Keratinocyte (primary cell): ENCODE measurements around the gene C4BPA. TPM values are rescaled to one million over a fixed set of nuclear protein-coding genes. Genes with fewer than 3 reads are reported as not detected.

Experiments
- DNase-seq: peaks from one replicate; pipeline ENCODE4 v3.0.0-alpha.2; 2011; ENCODE audit warnings: low read depth, missing footprints, low spot score
- FAIRE-seq: peaks from 2 replicates; lab custom pipeline; 2011; peaks lifted over from hg19 to GRCh38; lab: Jason Lieb, UNC
- H2AFZ ChIP-seq: 2 replicates; pipeline ENCODE4 v1.6.0; 2012; ENCODE audit warnings: low read length, control low read depth, inconsistent platforms; ENCODE audit not compliant: control insufficient read depth
- H3K27ac ChIP-seq: 2 replicates; pipeline ENCODE4 v1.5.1; 2011; ENCODE audit warnings: low read length; ENCODE audit not compliant: control insufficient read depth, insufficient read depth
- H3K27me3 ChIP-seq: 3 replicates; pipeline ENCODE4 v1.6.0; 2011; ENCODE audit warnings: low read length; ENCODE audit not compliant: control insufficient read depth, insufficient read depth; ENCODE audit errors: extremely low read depth
- H3K36me3 ChIP-seq, 2 experiments: 2 replicates in 1 of 2; 3 replicates in 1 of 2; pipeline ENCODE4 v1.5.1; 2011; ENCODE audit warnings: low read length in 2 of 2, mild to moderate bottlenecking in 1 of 2; ENCODE audit not compliant: control insufficient read depth in 2 of 2, insufficient read depth in 2 of 2; ENCODE audit errors: extremely low read depth in 1 of 2
- H3K4me1 ChIP-seq: 3 replicates; pipeline ENCODE4 v1.5.1; 2011; ENCODE audit warnings: low read length; ENCODE audit not compliant: control insufficient read depth, insufficient read depth; ENCODE audit errors: extremely low read depth
- H3K4me2 ChIP-seq: 3 replicates; pipeline ENCODE4 v1.6.0; 2011; ENCODE audit warnings: low read depth, low read length; ENCODE audit not compliant: control insufficient read depth, insufficient read depth; ENCODE audit errors: extremely low read depth
- H3K4me3 ChIP-seq, 3 experiments: fragments of 200-600 bp in 1 of 3; sonication (generic) in 1 of 3; 2 replicates in 2 of 3; 3 replicates in 1 of 3; pipeline ENCODE4 v1.5.1; 2011 to 2016; ENCODE audit warnings: low read length in 3 of 3, mild to moderate bottlenecking in 3 of 3, control low read depth in 2 of 3, inconsistent platforms in 1 of 3, low read depth in 1 of 3, mixed read lengths in 1 of 3, mixed run types in 1 of 3, moderate library complexity in 1 of 3; ENCODE audit not compliant: control insufficient read depth in 2 of 3, insufficient read depth in 2 of 3; ENCODE audit errors: extremely low read depth in 1 of 3
- H3K79me2 ChIP-seq: 2 replicates; pipeline ENCODE4 v1.6.0; 2012; ENCODE audit warnings: low read length; ENCODE audit not compliant: control insufficient read depth, insufficient read depth
- H3K9ac ChIP-seq: 3 replicates; pipeline ENCODE4 v1.6.0; 2011; ENCODE audit warnings: low read length; ENCODE audit not compliant: control insufficient read depth, insufficient read depth; ENCODE audit errors: extremely low read depth
- H3K9me1 ChIP-seq: 3 replicates; pipeline ENCODE4 v1.6.0; 2011; ENCODE audit warnings: low read length; ENCODE audit not compliant: control insufficient read depth, insufficient read depth; ENCODE audit errors: extremely low read depth
- H3K9me3 ChIP-seq: 2 replicates; pipeline ENCODE4 v1.5.1; 2012; ENCODE audit warnings: low read depth, low read length; ENCODE audit not compliant: control insufficient read depth
- H4K20me1 ChIP-seq: 3 replicates; pipeline ENCODE4 v1.6.0; 2011; ENCODE audit warnings: low read length; ENCODE audit not compliant: control insufficient read depth, insufficient read depth; ENCODE audit errors: extremely low read depth
- CTCF ChIP-seq, 3 experiments: IDR thresholded peaks in 1 of 3; conservative IDR thresholded peaks in 1 of 3; optimal IDR thresholded peaks in 1 of 3; 2 replicates in 2 of 3; 3 replicates in 1 of 3; pipeline versions ENCODE3 to v1.5.1; 2011; ENCODE audit warnings: low read length in 3 of 3, mild to moderate bottlenecking in 3 of 3, moderate library complexity in 2 of 3, control low read depth in 1 of 3, inconsistent platforms in 1 of 3; ENCODE audit not compliant: insufficient read depth in 2 of 3; ENCODE audit errors: extremely low read depth in 1 of 3
- EZH2 ChIP-seq: IDR thresholded peaks from one replicate; pipeline ENCODE4 v1.6.1; 2012; ENCODE audit warnings: inconsistent platforms, mild to moderate bottlenecking, low read length, moderate library complexity
- dilution Hi-C: fragments of 300-500 bp; cut with MboI; formaldehyde crosslinking; loops from one replicate; pipeline ENCODE4 v1.7.0; 2020; ENCODE audit warnings: low sequenced_read_pairs; ENCODE audit not compliant: extremely low pct_ligation_motif_present
- polyA plus RNA-seq, 5 experiments: library from polyadenylated mRNA; depleted of rRNA in 3 of 5; stranded (reverse) in 3 of 5; stranded (forward) in 1 of 5; unstranded in 1 of 5; fragments of >200 nt; gene quantifications; 1 replicate in 1 of 5; 2 replicates in 3 of 5; 3 replicates in 1 of 5; pipeline versions ENCODE4 v1.2.1 to v1.2.3, GENCODE V29; 2011 to 2012; ENCODE audit warnings: missing spikeins in 2 of 5, low read depth in 1 of 5, low replicate concordance in 1 of 5

Gene C4BPA
- polyA plus RNA-seq, 1 donor (not counting 4 experiments of a cell fraction or from before 2014, with no cell fraction given): not detected

DNA sequence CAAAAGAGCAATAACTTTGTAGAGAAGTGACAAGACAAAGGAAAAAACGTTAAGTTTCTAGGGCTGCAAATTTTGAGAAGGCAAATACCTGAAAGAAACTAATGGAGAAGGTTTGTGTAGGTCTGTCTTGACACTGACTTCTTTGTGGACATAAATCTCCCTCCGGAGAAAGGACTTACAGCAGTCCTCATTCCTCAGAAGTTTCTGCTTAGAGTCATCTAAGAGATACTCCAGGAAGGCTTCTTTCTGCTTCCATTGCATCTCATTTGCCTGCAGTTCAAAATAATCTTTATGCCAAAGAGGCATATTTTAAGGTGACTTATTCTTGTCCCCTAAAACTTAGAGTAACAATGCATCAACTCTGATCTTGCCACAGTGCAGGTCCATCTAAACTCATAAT lies 19.8 kb upstream of the C4BPA start:
- no peaks in the 10 kb centered on the region for H3K9me1 ChIP-seq
- H3K27ac ChIP-seq: no peak overlapping the region
- peaks cover 5% of the 10 kb centered on the region for H3K4me1 ChIP-seq
- no peak for FAIRE-seq
- H3K4me3 ChIP-seq: no peak overlapping the region
- H3K9me3 ChIP-seq: no peaks in the 10 kb centered on the region
- H3K4me2 ChIP-seq: no peak overlapping the region
- dilution Hi-C loops: no loop called here
- H3K36me3 ChIP-seq: peaks cover 0 to 3% of the 10 kb centered on the region in 2 experiments
- TF ChIP-seq CTCF (optimal IDR thresholded peaks at IDR 0.05 in 1 of 3, IDR thresholded peaks at IDR 0.05 in 1 of 3, conservative IDR thresholded peaks at IDR 0.05 in 1 of 3; ENCODE audit: extremely low read depth in 1 of 3, insufficient read depth in 2 of 3, low read length in 3 of 3) (no peak), EZH2 (no peak)
- DNase-seq: no peak
- H4K20me1 ChIP-seq: no peaks in the 10 kb centered on the region
- H2AFZ ChIP-seq: no peak overlapping the region
- H3K9ac ChIP-seq: no peak overlapping the region
- H3K27me3 ChIP-seq: no peaks in the 10 kb centered on the region
- H3K79me2 ChIP-seq: no peaks in the 10 kb centered on the region

DNA sequence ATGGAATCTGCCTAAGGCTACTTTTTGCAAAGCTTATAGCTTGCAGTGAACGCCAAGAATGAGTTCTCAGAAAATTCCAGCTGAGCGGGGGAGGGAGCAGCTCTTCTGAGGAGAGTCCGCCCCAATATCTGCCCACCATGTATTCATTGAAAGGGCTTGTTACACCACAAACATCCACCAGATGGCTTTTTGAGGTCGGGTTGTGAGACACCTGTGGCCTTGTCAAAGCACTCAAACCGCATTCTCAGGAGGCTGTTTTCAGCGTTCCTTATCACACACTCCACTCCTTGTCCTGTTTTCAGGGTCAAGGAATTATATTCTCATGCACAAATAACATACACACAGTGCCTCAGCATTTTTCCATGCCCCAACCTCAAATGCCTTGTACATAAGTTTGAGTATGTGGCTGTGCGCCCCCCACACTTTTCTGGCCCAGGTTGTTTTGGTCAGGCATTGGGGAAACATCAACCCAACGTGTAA lies 19.3 kb upstream of the C4BPA start:
- DNase-seq: no peak
- Histone ChIP-seq H3K4me2 (no peak overlapping the region), H3K36me3 (peaks cover 0 to under 1% of the 10 kb centered on the region in 2 experiments), H3K9ac (no peak overlapping the region), H3K27me3 (no peaks in the 10 kb centered on the region), H4K20me1 (no peaks in the 10 kb centered on the region), H3K79me2 (no peaks in the 10 kb centered on the region), H3K27ac (no peak overlapping the region), H2AFZ (no peak overlapping the region), H3K9me3 (no peaks in the 10 kb centered on the region), H3K4me3 (no peak overlapping the region), H3K4me1 (peaks cover 5% of the 10 kb centered on the region), H3K9me1 (no peaks in the 10 kb centered on the region)
- dilution Hi-C loops: no loop called here
- FAIRE-seq: peak; percentile 84
- TF ChIP-seq EZH2 (no peak), CTCF (optimal IDR thresholded peaks at IDR 0.05 in 1 of 3, IDR thresholded peaks at IDR 0.05 in 1 of 3, conservative IDR thresholded peaks at IDR 0.05 in 1 of 3; ENCODE audit: extremely low read depth in 1 of 3, insufficient read depth in 2 of 3, low read length in 3 of 3) (peak; percentile 61 to 69 (median 62))
